Measurements from ENCODE around the gene SLC9C1.

GRCh38 chr3:112136959-112137693 lies 156.9 kb downstream of the SLC9C1 start:
- TF ChIP-seq EZH2 (IDR thresholded peaks at IDR 0.05; ENCODE audit: borderline replicate concordance, low read length) (no peak), CTCF (IDR thresholded peaks at IDR 0.05; ENCODE audit: low read length) (peak; percentile 88)

Measured in OCI-LY1 (cell line).